GM19467 (cell line): ENCODE results near the gene NEURL1B.

Experiments
- ATAC-seq: cut with Tn5 transposase; IDR thresholded peaks from one replicate; pipeline ENCODE4 v1.9.1; 2021; ENCODE audit warnings: mild to moderate bottlenecking, moderate library complexity; ENCODE audit not compliant: unreplicated experiment

The NEURL1B gene

DNA sequence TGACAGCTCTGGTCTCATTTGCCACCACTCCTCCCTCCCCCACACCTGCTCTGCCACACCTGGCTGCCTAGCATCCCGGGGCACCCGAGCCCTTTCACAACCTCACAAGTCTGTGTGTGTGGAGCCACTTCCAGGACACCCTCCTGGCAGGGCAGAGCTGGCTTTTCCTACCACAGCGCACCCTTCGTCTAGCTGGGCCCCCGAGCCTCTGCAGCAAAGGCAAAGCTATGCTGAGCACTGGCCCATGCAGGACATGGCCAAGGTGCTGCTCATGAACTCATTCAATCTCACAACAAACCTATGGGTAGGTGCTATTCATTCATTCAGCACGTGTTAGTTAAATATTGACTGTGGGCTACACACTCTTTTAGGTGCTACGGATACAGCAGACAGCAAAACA lies 86.5 kb downstream of the NEURL1B start:
- no peak for ATAC-seq

GRCh38 chr5:172728481-172729241 lies 87.6 kb downstream of the NEURL1B start:
- ATAC-seq, result no peak

DNA sequence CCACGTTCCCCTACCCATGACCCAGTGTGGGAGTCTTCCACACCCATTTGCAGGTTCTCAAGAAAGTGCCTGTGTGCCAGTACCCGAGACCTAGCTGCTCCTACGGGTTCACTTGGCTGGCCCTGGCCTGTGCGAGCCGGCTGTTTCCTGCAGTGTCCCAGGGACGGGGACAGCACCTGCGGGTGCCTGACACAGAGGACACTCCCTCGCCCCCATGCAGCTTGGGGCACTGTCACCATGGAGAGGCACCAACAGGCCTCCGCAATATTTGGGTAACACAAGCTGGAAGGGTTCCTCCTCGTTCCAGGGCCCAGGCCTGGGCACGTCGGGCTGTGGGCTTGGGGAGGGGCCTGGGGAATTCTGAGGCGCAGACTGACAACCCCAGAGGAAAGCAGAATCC lies 88.5 kb downstream of the NEURL1B start:
- no peak for ATAC-seq

GRCh38 chr5:172730222-172730621 lies 89.2 kb downstream of the NEURL1B start:
- no peak for ATAC-seq

DNA sequence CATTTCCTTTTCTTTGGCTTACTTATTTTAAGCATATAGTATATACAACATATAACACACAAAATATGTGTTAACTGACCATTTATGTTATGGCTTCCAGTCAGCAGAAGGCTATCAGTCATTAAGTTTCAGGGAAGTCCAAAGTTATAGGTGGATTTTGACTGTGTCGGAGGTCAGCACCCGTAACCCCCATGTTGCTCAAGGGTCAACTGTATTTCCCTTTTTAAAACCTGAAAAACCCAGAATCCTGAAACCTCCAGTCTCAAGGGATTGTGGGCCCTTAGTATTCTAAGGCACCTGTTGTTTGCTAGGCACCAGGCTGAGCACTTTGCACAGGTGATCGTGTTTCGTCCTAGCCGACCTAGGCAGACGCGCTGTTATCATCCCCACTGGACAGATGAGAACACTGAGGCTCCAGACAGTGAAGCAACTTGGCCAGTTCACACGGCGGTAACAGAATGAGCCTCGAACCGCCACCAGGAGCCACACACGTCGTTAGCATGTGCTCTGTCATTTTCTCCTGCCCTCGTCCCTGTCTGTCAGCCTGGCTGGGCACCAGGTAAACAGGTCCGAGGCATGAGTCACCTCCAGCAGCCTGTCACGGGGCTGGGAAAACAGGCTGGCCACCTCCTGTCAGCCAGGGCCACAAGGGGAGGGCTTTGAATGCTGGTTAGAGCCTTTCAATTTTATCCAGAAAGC lies 90.1 kb downstream of the NEURL1B start:
- ATAC-seq, result no peak

DNA sequence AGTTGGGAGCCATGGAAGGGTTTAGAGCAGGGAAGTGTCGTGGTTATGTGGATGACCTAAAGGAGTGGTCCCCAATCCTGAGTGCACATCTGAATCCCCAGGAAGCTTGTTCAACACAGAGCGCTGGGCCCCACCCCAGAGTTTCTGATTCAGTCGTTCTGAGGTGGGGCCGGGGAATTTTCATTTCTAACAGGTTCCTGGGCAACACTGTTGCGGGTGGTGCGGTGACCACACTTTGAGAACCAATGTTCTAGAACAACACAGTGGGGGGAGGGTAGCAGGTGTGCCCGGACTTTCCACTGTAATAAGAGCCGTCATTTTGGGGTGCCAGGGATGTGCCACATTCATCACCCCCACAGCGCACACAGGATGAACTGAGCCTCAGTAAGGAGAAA lies 90.6 kb downstream of the NEURL1B start:
- ATAC-seq, result no peak

DNA sequence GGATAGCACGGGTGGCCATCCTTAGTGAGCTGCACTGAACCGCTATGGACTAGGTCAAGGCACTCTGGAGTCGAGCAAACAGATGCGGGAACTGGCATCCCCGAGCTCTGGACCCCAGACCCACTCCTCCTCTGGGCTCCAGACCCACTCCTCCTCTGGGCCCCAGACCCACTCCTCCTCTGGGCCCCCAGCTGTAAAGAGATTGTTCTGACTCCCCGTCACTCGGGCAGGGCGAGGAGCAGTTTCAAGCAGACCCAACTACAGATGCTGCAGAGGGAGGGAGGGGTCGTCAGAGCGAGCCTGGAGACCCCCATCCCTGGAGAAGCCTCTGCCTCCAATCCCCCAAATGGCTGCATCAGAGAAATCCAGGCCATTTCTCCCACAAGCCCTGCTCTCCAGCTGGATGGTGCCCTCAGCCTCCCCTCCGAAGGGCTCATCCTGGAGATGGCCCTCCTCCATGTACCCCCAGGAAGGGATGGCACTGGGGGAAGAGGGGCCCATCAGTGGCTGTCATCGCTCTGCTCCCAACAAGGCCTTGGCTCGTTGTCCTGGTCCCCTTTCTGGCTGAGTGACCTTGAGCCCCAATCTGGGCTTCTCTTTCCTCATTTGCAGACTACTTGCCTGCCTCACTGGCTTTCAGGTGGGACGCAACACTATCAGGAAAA lies 91.3 kb downstream of the NEURL1B start:
- no peak for ATAC-seq

GRCh38 chr5:172733131-172733973 lies 92.3 kb downstream of the NEURL1B start:
- no peak for ATAC-seq

- ATAC-seq, result no peak
Observed at GRCh38 chr5:172733974-172734346, 92.9 kb downstream of the NEURL1B start.

DNA sequence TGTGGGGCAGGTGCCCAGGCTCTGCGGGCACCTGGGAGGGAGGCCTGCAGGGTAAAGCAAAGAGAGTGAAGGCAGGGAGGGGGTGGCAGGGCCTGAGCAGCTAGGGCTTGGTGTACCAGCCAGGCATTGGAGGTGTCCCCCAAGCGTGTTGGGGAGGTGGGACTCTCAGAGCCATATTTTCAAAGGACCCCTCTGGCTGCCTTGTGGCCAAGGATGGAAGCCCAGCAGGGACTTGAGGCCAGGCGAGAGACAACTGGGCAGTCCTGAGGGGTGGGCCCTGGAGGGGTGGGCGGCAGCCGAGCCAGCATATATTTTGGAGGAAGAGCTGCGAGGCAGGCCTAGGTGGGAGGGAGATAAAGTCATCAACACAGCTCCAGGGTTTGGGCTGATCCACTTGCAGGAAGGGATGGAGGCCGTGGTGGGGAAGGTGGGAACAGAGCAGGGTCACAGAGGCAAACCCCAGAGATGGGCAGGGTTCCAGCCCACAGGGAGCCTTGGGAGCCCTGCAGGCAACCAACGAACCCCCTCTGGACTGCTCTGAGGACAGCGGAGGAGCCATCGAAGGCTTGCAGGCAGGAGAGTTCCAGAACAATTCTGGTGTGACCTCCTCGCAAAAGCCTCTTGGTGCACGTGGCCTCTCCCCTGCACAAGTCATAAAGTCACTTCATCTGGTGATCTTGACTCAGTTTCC lies 94.2 kb downstream of the NEURL1B start:
- ATAC-seq, result no peak

- ATAC-seq, result no peak
Observed at GRCh38 chr5:172736508-172737135, 95.6 kb downstream of the NEURL1B start.

DNA sequence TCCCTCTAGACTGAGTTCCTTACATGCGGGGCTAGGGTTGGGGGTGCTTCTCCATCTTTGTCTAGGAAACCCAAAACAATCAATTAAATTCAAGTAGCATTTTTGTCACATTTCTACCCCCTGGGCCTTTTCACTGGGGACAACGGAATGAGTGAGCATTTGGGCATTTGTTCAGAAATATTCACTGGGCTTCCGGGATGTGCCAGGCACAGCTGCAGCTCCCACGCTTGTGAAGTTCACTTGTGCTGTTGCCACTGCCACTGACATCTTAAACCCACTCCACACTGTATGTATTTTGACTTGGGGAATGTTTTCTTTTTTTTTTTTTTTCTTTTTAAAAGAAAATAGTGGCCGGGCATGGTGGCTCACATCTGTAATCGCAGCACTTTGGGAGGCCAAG lies 98.3 kb downstream of the NEURL1B start:
- ATAC-seq, result no peak

DNA sequence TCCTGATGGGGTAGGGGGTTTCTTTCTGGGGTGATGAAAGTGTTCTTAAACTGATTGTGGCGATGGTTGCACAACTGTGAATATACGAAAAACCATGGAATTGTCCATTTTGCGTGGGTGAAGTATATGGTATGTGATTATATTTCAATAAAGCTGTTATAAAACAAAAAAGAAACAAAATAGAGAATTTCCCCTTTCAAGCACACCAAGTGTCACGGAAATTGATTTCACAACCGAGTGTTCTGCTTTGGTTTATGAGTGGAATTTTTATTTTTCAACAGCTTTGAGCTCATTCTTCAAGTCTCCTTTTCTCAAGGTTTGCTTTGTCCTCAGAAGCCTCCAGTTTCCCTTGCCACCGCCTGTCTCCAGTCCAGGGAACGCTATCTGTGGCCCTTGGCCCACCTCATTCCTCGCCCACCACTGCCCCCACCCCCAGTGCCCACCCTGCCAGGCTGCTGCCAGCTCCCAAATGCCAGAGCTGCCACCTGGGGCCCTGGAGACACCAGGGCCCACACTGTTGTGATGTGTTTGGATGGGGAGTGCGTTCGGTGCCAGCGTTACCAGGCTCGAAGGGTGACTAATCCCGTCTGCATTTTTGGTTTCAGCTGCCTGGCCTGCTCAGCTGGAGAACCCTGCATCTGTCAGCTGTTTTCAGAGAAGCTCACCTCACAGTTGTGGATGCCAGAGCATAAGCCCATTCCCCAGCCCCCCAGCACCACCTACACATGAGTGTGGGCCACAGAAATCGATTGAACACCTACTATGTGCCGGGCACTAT lies 99.6 kb downstream of the NEURL1B start:
- no peak for ATAC-seq
